ENCODE data around the gene KISS1R.

GRCh38 chr19:948842-949496, 31.8 kb downstream of the KISS1R start:
- TF ChIP-seq NR3C1 (IDR thresholded peaks at IDR 0.05) = no peak
- no peak for TF ChIP-seq GATA3 (IDR thresholded peaks at IDR 0.05; ENCODE audit: borderline replicate concordance)
- no peak for TF ChIP-seq EP300 (IDR thresholded peaks at IDR 0.05)
- TF ChIP-seq, protein P1, sequence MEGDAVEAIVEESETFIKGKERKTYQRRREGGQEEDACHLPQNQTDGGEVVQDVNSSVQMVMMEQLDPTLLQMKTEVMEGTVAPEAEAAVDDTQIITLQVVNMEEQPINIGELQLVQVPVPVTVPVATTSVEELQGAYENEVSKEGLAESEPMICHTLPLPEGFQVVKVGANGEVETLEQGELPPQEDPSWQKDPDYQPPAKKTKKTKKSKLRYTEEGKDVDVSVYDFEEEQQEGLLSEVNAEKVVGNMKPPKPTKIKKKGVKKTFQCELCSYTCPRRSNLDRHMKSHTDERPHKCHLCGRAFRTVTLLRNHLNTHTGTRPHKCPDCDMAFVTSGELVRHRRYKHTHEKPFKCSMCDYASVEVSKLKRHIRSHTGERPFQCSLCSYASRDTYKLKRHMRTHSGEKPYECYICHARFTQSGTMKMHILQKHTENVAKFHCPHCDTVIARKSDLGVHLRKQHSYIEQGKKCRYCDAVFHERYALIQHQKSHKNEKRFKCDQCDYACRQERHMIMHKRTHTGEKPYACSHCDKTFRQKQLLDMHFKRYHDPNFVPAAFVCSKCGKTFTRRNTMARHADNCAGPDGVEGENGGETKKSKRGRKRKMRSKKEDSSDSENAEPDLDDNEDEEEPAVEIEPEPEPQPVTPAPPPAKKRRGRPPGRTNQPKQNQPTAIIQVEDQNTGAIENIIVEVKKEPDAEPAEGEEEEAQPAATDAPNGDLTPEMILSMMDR (IDR thresholded peaks at IDR 0.05) = no peak
- TF ChIP-seq, protein P2, sequence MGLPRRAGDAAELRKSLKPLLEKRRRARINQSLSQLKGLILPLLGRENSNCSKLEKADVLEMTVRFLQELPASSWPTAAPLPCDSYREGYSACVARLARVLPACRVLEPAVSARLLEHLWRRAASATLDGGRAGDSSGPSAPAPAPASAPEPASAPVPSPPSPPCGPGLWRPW (IDR thresholded peaks at IDR 0.05) = no peak
- TF ChIP-seq SMC3 (IDR thresholded peaks at IDR 0.05) = no peak
- no peak for TF ChIP-seq POLR2A (IDR thresholded peaks at IDR 0.05; ENCODE audit: low read length)
- no peak for TF ChIP-seq CEBPB (IDR thresholded peaks at IDR 0.05)
- TF ChIP-seq ESRRA (IDR thresholded peaks at IDR 0.05; ENCODE audit: borderline replicate concordance, low read length) = no peak
- TF ChIP-seq, protein P3, sequence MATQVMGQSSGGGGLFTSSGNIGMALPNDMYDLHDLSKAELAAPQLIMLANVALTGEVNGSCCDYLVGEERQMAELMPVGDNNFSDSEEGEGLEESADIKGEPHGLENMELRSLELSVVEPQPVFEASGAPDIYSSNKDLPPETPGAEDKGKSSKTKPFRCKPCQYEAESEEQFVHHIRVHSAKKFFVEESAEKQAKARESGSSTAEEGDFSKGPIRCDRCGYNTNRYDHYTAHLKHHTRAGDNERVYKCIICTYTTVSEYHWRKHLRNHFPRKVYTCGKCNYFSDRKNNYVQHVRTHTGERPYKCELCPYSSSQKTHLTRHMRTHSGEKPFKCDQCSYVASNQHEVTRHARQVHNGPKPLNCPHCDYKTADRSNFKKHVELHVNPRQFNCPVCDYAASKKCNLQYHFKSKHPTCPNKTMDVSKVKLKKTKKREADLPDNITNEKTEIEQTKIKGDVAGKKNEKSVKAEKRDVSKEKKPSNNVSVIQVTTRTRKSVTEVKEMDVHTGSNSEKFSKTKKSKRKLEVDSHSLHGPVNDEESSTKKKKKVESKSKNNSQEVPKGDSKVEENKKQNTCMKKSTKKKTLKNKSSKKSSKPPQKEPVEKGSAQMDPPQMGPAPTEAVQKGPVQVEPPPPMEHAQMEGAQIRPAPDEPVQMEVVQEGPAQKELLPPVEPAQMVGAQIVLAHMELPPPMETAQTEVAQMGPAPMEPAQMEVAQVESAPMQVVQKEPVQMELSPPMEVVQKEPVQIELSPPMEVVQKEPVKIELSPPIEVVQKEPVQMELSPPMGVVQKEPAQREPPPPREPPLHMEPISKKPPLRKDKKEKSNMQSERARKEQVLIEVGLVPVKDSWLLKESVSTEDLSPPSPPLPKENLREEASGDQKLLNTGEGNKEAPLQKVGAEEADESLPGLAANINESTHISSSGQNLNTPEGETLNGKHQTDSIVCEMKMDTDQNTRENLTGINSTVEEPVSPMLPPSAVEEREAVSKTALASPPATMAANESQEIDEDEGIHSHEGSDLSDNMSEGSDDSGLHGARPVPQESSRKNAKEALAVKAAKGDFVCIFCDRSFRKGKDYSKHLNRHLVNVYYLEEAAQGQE (IDR thresholded peaks at IDR 0.05) = no peak
- TF ChIP-seq, protein P4, sequence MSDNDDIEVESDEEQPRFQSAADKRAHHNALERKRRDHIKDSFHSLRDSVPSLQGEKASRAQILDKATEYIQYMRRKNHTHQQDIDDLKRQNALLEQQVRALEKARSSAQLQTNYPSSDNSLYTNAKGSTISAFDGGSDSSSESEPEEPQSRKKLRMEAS (IDR thresholded peaks at IDR 0.05) = no peak
